HUES6 (cell line): ENCODE data around the gene ATP5IF1.
A peak's percentile ranks its signal among the peaks of the same experiment; 100 is the strongest.

Experiments
- H3K27ac ChIP-seq: 2 replicates; pipeline ENCODE4 v1.7.0; 2013; ENCODE audit warnings: low read depth, mild to moderate bottlenecking, low read length, inconsistent platforms
- H3K27me3 ChIP-seq: 2 replicates; pipeline ENCODE4 v1.6.1; 2013; ENCODE audit warnings: low read length; ENCODE audit not compliant: control insufficient read depth, insufficient read depth
- H3K36me3 ChIP-seq: 2 replicates; pipeline ENCODE4 v1.6.1; 2013; ENCODE audit warnings: low read length; ENCODE audit not compliant: control insufficient read depth, insufficient read depth
- H3K4me1 ChIP-seq: 2 replicates; pipeline ENCODE4 v1.6.1; 2013; ENCODE audit warnings: low read length; ENCODE audit not compliant: control insufficient read depth, insufficient read depth
- H3K4me3 ChIP-seq: 2 replicates; pipeline ENCODE4 v1.5.1; 2013; ENCODE audit warnings: low read depth, low read length
- H3K9ac ChIP-seq: one replicate; pipeline ENCODE4 v1.6.1; 2013; ENCODE audit warnings: mild to moderate bottlenecking, low read length
- H3K9me3 ChIP-seq: 2 replicates; pipeline ENCODE4 v1.6.1; 2013; ENCODE audit warnings: low read depth, low read length; ENCODE audit not compliant: control insufficient read depth, insufficient read depth

ATP5IF1 gene

GRCh38 chr1:28235755-28236655, at the start of gene ATP5IF1:
ATP5IF1 (plus strand) TSS chr1:28236124; CDS start chr1:28236184, 60 bp downstream.
- Histone ChIP-seq H3K27me3 (no peaks in the 10 kb centered on the region), H3K9ac (peak within 1 kb of the TSS; percentile 97), H3K36me3 (peaks cover 16% of the 10 kb centered on the region), H3K4me3 (peak within 1 kb of the TSS; percentile 93), H3K27ac (peak within 1 kb of the TSS; percentile 75), H3K9me3 (no peaks in the 10 kb centered on the region), H3K4me1 (peaks cover 5% of the 10 kb centered on the region; the same call in 1 of the 2 replicates)

GRCh38 chr1:28190337-28190979, 45.5 kb upstream of the ATP5IF1 start:
- Histone ChIP-seq H3K27me3 (no peaks in the 10 kb centered on the region), H3K4me1 (peaks cover 21% of the 10 kb centered on the region), H3K9me3 (no peaks in the 10 kb centered on the region), H3K36me3 (no peaks in the 10 kb centered on the region), H3K4me3 (no peak overlapping the region), H3K27ac (no peak overlapping the region), H3K9ac (no peak overlapping the region)

GRCh38 chr1:28190996-28191645, 44.8 kb upstream of the ATP5IF1 start:
- Histone ChIP-seq H3K36me3 (no peaks in the 10 kb centered on the region), H3K27me3 (no peaks in the 10 kb centered on the region), H3K4me3 (no peak overlapping the region), H3K9me3 (no peaks in the 10 kb centered on the region), H3K9ac (no peak overlapping the region), H3K27ac (no peak overlapping the region), H3K4me1 (peaks cover 27% of the 10 kb centered on the region)

GRCh38 chr1:28193701-28194161, 42.2 kb upstream of the ATP5IF1 start:
- Histone ChIP-seq H3K36me3 (peaks cover 8% of the 10 kb centered on the region), H3K27ac (no peak overlapping the region), H3K9me3 (no peaks in the 10 kb centered on the region), H3K4me3 (peak overlapping the region; percentile 22; the same call in 1 of the 2 replicates), H3K9ac (no peak overlapping the region), H3K27me3 (no peaks in the 10 kb centered on the region), H3K4me1 (peaks cover 46% of the 10 kb centered on the region)

GRCh38 chr1:28194326-28195035, 41.4 kb upstream of the ATP5IF1 start:
- H3K27me3 ChIP-seq, result no peaks in the 10 kb centered on the region
- no peaks in the 10 kb centered on the region for H3K9me3 ChIP-seq
- H3K4me3 ChIP-seq, result no peak overlapping the region
- no peak overlapping the region for H3K27ac ChIP-seq
- peaks cover 46% of the 10 kb centered on the region for H3K4me1 ChIP-seq
- H3K36me3 ChIP-seq, result peaks cover 16% of the 10 kb centered on the region
- no peak overlapping the region for H3K9ac ChIP-seq

GRCh38 chr1:28195780-28196179, 40.1 kb upstream of the ATP5IF1 start:
- Histone ChIP-seq H3K4me3 (no peak overlapping the region), H3K27me3 (no peaks in the 10 kb centered on the region), H3K4me1 (peaks cover 46% of the 10 kb centered on the region), H3K36me3 (peaks cover 28% of the 10 kb centered on the region), H3K9me3 (no peaks in the 10 kb centered on the region), H3K27ac (no peak overlapping the region), H3K9ac (no peak overlapping the region)

GRCh38 chr1:28196330-28196729, 39.6 kb upstream of the ATP5IF1 start:
- H3K9ac ChIP-seq, result no peak overlapping the region
- no peak overlapping the region for H3K4me3 ChIP-seq
- H3K4me1 ChIP-seq, result peaks cover 41% of the 10 kb centered on the region
- H3K27me3 ChIP-seq, result no peaks in the 10 kb centered on the region
- peaks cover 34% of the 10 kb centered on the region for H3K36me3 ChIP-seq
- H3K27ac ChIP-seq, result no peak overlapping the region
- no peaks in the 10 kb centered on the region for H3K9me3 ChIP-seq

GRCh38 chr1:28197682-28198415, 38.1 kb upstream of the ATP5IF1 start:
- Histone ChIP-seq H3K4me1 (peaks cover 41% of the 10 kb centered on the region), H3K9me3 (no peaks in the 10 kb centered on the region), H3K4me3 (no peak overlapping the region), H3K27ac (no peak overlapping the region), H3K9ac (no peak overlapping the region), H3K27me3 (no peaks in the 10 kb centered on the region), H3K36me3 (peaks cover 41% of the 10 kb centered on the region)

GRCh38 chr1:28199328-28200233, 36.3 kb upstream of the ATP5IF1 start:
- Histone ChIP-seq H3K27ac (no peak overlapping the region), H3K9ac (no peak overlapping the region), H3K4me1 (peaks cover 26% of the 10 kb centered on the region), H3K27me3 (no peaks in the 10 kb centered on the region), H3K36me3 (peaks cover 59% of the 10 kb centered on the region), H3K9me3 (no peaks in the 10 kb centered on the region), H3K4me3 (no peak overlapping the region)
